ENCODE data around the gene RBMY1J.
"Not testable (repeated sequence)": the region's sequence is repeated elsewhere in the genome, so short reads cannot be mapped to it uniquely, and the experiment has no call there.

The RBMY1J gene

GRCh38 chrY:22403110-22403509 lies at the start of gene RBMY1J:
Gene RBMY1J, plus strand, starts transcription at chrY:22403410. Its CDS starts 2,038 bp downstream, at chrY:22405448.
- H3K4me3 ChIP-seq (ENCODE audit: low read depth, low read length); DNase-seq (ENCODE audit: low read depth): not testable (repeated sequence)

DNA sequence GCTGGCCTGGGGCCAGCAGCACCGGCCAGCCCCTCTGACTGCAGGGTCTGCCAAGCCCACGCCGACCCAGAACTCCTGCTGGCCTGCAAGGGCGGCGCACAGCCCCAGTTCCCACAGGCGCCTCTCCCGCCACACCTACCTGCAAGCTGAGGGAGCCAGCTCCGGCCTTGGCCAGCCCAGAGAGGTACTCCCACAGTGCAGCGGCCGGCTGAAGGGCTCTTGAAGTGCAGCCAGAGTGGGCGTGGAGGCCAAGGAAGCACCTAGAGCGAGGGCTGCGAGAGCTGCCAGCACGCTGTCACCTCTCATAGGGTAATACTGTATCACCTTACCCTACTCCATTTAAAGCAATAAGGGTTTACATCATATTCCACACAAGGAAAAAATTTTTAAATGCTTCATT lies 35.8 kb upstream of the RBMY1J start:
- TF ChIP-seq, protein P1, sequence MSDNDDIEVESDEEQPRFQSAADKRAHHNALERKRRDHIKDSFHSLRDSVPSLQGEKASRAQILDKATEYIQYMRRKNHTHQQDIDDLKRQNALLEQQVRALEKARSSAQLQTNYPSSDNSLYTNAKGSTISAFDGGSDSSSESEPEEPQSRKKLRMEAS (IDR thresholded peaks at IDR 0.05; ENCODE audit: low read depth, low read length) = no peak
- TF ChIP-seq MYC (IDR thresholded peaks at IDR 0.05; ENCODE audit: low read depth, low read length) (no peak), POLR2A (IDR thresholded peaks at IDR 0.05; ENCODE audit: extremely low read depth, insufficient read length) (no peak)
- TF ChIP-seq, protein P2, sequence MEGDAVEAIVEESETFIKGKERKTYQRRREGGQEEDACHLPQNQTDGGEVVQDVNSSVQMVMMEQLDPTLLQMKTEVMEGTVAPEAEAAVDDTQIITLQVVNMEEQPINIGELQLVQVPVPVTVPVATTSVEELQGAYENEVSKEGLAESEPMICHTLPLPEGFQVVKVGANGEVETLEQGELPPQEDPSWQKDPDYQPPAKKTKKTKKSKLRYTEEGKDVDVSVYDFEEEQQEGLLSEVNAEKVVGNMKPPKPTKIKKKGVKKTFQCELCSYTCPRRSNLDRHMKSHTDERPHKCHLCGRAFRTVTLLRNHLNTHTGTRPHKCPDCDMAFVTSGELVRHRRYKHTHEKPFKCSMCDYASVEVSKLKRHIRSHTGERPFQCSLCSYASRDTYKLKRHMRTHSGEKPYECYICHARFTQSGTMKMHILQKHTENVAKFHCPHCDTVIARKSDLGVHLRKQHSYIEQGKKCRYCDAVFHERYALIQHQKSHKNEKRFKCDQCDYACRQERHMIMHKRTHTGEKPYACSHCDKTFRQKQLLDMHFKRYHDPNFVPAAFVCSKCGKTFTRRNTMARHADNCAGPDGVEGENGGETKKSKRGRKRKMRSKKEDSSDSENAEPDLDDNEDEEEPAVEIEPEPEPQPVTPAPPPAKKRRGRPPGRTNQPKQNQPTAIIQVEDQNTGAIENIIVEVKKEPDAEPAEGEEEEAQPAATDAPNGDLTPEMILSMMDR (IDR thresholded peaks at IDR 0.05; ENCODE audit: low read depth, low read length) = no peak
- no peak for DNase-seq (ENCODE audit: low read depth)
- no peak overlapping the region for H3K4me3 ChIP-seq (ENCODE audit: low read depth, low read length)

DNA sequence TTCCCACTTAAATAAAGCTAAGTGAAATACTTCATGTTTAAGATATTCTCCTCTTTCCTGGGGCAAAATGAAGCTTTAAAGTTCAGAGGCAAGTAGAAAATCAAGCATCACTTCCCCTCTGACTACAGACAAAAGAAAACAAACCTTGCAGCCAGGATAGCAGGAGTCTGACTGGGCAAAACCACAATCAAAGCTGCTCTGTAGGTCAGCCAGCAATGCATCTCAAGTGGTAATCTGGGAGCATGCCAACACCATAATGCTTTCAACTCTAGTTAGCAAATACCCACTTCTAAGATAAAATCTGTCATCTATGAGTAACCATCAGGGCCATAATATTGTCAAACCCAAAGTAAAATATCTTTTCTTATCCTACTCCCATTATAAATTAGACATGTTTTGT lies 32.6 kb upstream of the RBMY1J start:
- no peak overlapping the region for H3K4me3 ChIP-seq (ENCODE audit: low read depth, low read length)
- TF ChIP-seq, protein P2 (IDR thresholded peaks at IDR 0.05; ENCODE audit: low read depth, low read length) = no peak
- TF ChIP-seq, protein P1 (IDR thresholded peaks at IDR 0.05; ENCODE audit: low read depth, low read length) = no peak
- TF ChIP-seq MYC (IDR thresholded peaks at IDR 0.05; ENCODE audit: low read depth, low read length) (no peak), POLR2A (IDR thresholded peaks at IDR 0.05; ENCODE audit: extremely low read depth, insufficient read length) (no peak)
- DNase-seq (ENCODE audit: low read depth) = no peak

DNA sequence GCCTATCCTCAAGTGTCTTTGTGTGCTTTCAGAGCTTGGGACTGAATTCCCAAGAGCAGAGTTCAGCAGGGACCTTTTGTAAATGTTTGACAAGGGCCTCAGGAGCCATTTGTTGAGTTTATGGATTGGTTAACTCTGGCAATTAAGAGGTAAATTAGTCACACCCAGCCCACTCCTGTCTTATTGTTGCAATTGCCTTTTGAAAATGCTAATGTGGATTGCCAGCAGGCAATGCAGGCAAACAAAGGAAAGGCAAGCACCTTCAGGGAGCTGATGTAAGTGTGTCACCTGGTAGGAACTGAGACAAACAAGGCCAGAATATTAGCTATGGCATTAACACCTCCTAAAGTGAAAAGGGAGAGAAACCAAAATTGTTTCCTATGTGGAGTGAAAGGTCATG lies 29.7 kb upstream of the RBMY1J start:
- TF ChIP-seq, protein P2 (IDR thresholded peaks at IDR 0.05; ENCODE audit: low read depth, low read length) = no peak
- TF ChIP-seq MYC (IDR thresholded peaks at IDR 0.05; ENCODE audit: low read depth, low read length) (no peak), POLR2A (IDR thresholded peaks at IDR 0.05; ENCODE audit: extremely low read depth, insufficient read length) (no peak)
- TF ChIP-seq, protein P1 (IDR thresholded peaks at IDR 0.05; ENCODE audit: low read depth, low read length) = no peak
- no peak for DNase-seq (ENCODE audit: low read depth)
- no peak overlapping the region for H3K4me3 ChIP-seq (ENCODE audit: low read depth, low read length)

GRCh38 chrY:22444718-22445396 lies 41.6 kb downstream of the RBMY1J start:
- not testable (repeated sequence) for DNase-seq (ENCODE audit: low read depth); H3K4me3 ChIP-seq (ENCODE audit: low read depth, low read length)

DNA sequence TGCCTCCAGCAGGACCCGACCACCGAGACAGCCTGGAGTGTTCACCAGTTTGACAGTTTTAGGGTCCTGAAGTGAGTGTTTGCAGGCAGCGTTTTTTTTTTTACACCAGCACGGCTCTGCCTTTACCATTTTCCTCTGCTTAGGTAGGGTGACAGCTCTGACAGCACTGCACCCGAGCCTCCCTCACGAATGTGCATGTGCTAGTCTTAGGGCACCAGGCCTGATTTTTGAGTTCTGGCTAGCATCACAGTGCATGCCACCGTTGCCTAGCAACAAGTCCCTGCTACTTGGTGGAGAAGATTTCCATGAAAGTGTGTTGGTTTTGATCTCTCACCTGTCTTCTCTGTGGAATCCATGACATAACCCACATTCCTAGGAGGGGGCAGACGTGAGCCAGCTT lies 52.3 kb downstream of the RBMY1J start:
- H3K4me3 ChIP-seq (ENCODE audit: low read depth, low read length); DNase-seq (ENCODE audit: low read depth): not testable (repeated sequence)

DNA sequence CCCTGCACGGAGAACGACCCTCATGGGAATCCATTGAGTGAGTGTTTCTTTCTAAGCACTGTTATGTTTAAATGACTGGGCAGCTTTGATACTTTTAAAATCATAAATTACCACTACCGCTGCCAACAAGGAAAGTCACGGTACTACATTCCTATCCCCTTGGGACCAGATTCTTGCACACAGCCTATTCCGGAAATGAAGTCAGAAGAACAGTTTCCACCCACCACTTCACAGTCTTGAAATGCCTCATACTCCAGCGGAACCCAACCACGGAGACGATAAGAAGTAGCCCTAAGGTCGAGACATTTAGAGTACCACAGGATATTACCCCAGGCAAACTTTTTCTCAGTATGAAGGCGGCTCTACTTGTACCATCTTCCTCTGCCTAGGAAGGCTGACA lies 58.8 kb downstream of the RBMY1J start:
- DNase-seq (ENCODE audit: low read depth) = not testable (repeated sequence)

More for the DNA sequence above, 58.8 kb downstream of the RBMY1J start:
- not testable (repeated sequence) for H3K4me3 ChIP-seq (ENCODE audit: low read depth, low read length)
